GM12892 (cell line): ENCODE data around the gene EGFR.

Experiments used
- POLR2A ChIP-seq: IDR thresholded peaks from 2 replicates; pipeline ENCODE4 v1.6.1; 2011; ENCODE audit warnings: low read depth, low read length, control low read depth
- TAF1 ChIP-seq: IDR thresholded peaks from 2 replicates; pipeline ENCODE4 v1.6.1; 2011; ENCODE audit warnings: low read depth, mild to moderate bottlenecking, control low read depth, low read length, borderline replicate concordance

- TF ChIP-seq TAF1 (no peak), POLR2A (no peak)
These were observed 64.4 kb downstream of the EGFR start for GRCh38 chr7:55083206-55083605.
